Measurements from ENCODE around the gene NAP1L1.

DNA sequence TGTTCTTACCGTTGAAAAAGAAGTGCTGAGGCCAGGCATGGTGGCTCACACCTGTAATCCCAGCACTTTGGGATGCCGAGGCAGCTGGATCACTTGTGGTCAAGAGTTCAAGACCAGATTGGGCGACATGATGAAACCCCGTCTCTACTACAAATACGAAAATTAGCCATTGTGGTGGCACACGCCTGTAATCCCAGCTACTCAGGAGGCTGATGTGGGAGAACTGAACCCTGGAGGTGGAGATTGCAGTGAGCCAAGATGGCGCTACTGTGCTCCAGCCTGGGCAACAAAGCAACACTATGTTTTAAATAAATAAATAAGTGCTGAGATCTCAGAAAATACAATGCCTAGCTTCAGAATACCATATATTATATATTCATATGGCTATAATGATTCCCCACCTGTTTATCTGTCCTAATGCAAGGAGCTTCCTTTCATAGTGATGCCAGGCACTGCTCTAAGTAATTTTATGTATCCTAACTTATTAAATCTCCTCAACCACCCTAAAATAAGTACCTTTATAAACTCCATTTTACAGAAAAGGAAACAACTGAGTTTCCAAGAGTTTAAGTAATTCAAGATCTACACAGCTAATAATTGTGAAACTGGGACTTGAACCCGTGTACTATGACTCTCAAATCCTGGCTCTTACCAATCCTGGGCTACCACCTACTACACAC, 60.2 kb downstream of the NAP1L1 start:
- TF ChIP-seq, protein P1, sequence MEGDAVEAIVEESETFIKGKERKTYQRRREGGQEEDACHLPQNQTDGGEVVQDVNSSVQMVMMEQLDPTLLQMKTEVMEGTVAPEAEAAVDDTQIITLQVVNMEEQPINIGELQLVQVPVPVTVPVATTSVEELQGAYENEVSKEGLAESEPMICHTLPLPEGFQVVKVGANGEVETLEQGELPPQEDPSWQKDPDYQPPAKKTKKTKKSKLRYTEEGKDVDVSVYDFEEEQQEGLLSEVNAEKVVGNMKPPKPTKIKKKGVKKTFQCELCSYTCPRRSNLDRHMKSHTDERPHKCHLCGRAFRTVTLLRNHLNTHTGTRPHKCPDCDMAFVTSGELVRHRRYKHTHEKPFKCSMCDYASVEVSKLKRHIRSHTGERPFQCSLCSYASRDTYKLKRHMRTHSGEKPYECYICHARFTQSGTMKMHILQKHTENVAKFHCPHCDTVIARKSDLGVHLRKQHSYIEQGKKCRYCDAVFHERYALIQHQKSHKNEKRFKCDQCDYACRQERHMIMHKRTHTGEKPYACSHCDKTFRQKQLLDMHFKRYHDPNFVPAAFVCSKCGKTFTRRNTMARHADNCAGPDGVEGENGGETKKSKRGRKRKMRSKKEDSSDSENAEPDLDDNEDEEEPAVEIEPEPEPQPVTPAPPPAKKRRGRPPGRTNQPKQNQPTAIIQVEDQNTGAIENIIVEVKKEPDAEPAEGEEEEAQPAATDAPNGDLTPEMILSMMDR (IDR thresholded peaks at IDR 0.05): no peak
- TF ChIP-seq EP300 (IDR thresholded peaks at IDR 0.05) (no peak), POLR2A (IDR thresholded peaks at IDR 0.05) (no peak)
